Neural progenitor cell (in vitro differentiated cells): Measurements from ENCODE around the gene TNIP1.

Source experiments
- CTCF ChIP-seq: fragments of 200-600 bp; sonication (generic); IDR thresholded peaks from 2 replicates; pipeline ENCODE4 v1.5.1; 2017; ENCODE audit warnings: antibody characterized with exemption, mild to moderate bottlenecking
- EZH2 ChIP-seq: fragments of 200-600 bp; sonication (generic); IDR thresholded peaks from 2 replicates; pipeline ENCODE4 v1.6.1; 2017; ENCODE audit warnings: antibody characterized with exemption, mild to moderate bottlenecking, moderate library complexity
- EZH2phosphoT487 ChIP-seq: fragments of 200-600 bp; sonication (generic); IDR thresholded peaks from 2 replicates; pipeline ENCODE4 v1.6.1; 2017; ENCODE audit warnings: antibody characterized with exemption

GRCh38 chr5:151122828-151123227, 42.0 kb upstream of the TNIP1 start:
- no peak for TF ChIP-seq CTCF
- no peak for TF ChIP-seq EZH2
- TF ChIP-seq EZH2phosphoT487: no peak
